Measurements from ENCODE around the gene TMEM89.

Gene TMEM89

GRCh38 chr3:48609088-48610005 is 12.2 kb downstream of the TMEM89 start, which contains the start of gene UQCRC1:
TSS of gene UQCRC1 (minus strand) at chr3:48609646. CDS start at chr3:48609620, 26 bp downstream.
- ChIA-PET POLR2A (interaction anchor here (1.0 to 2.4 kb wide), 9 partner anchors 10 to 53 kb away, joined by 3 to 17 read pairs (median 4); partner anchors contain the start of genes PFKFB4, SLC26A6 and TMEM89), CTCF (interaction anchor here (0.7 to 1.7 kb wide), 3 partner anchors 14 to 51 kb away, joined by 3 to 8 read pairs (median 4); partner anchors contain the start of gene SLC26A6)
- TF ChIP-seq NFRKB (IDR thresholded peaks at IDR 0.05) (no peak), ARNT (IDR thresholded peaks at IDR 0.05) (no peak), FOXM1 (IDR thresholded peaks at IDR 0.05; ENCODE audit: borderline replicate concordance) (no peak), ZNF384 (IDR thresholded peaks at IDR 0.05) (no peak), PKNOX1 (IDR thresholded peaks at IDR 0.05) (no peak), SUZ12 (IDR thresholded peaks at IDR 0.05) (no peak), L3MBTL2 (conservative IDR thresholded peaks at IDR 0.05) (peak; percentile 23; the same call in 1 of the 2 replicates), SP1 (IDR thresholded peaks at IDR 0.05) (no peak)
- DNase-seq (ENCODE audit: extremely low spot score), result peak; percentile 99

- no peak for DNase-seq (ENCODE audit: extremely low spot score)
- ChIA-PET POLR2A (interaction anchor here (0.8 kb wide), 1 partner anchor 9 kb away, joined by 3 read pairs; no protein-coding TSS in a partner anchor), CTCF (no interaction called here)
- no peak for TF ChIP-seq L3MBTL2 (conservative IDR thresholded peaks at IDR 0.05)
- no peak for TF ChIP-seq SP1 (IDR thresholded peaks at IDR 0.05)
- no peak for TF ChIP-seq SUZ12 (IDR thresholded peaks at IDR 0.05)
- TF ChIP-seq BHLHE40 (IDR thresholded peaks at IDR 0.05; ENCODE audit: borderline replicate concordance), result no peak
- no peak for TF ChIP-seq ELF4 (IDR thresholded peaks at IDR 0.05)
- TF ChIP-seq PKNOX1 (IDR thresholded peaks at IDR 0.05), result no peak
- no peak for TF ChIP-seq ARNT (IDR thresholded peaks at IDR 0.05)
- TF ChIP-seq ZNF384 (IDR thresholded peaks at IDR 0.05), result no peak
- TF ChIP-seq FOXA1 (IDR thresholded peaks at IDR 0.05), result no peak
- TF ChIP-seq FOXK2 (IDR thresholded peaks at IDR 0.05), result no peak
- no peak for TF ChIP-seq FOXM1 (IDR thresholded peaks at IDR 0.05; ENCODE audit: borderline replicate concordance)
- TF ChIP-seq HDGF (IDR thresholded peaks at IDR 0.05; ENCODE audit: borderline replicate concordance), result no peak
- TF ChIP-seq TARDBP (IDR thresholded peaks at IDR 0.05), result no peak
- TF ChIP-seq LEF1 (IDR thresholded peaks at IDR 0.05; ENCODE audit: borderline replicate concordance), result no peak
- no peak for TF ChIP-seq NFRKB (IDR thresholded peaks at IDR 0.05)
- TF ChIP-seq CTBP1 (IDR thresholded peaks at IDR 0.05; ENCODE audit: borderline replicate concordance), result no peak
These were observed 14.1 kb downstream of the TMEM89 start for GRCh38 chr3:48607519-48607918.

GRCh38 chr3:48601622-48601994 is 20.0 kb downstream of the TMEM89 start:
- ChIA-PET CTCF (no interaction called here), POLR2A (interaction anchor here (1.0 to 2.2 kb wide), 2 partner anchors 33 to 61 kb away, joined by 3 to 9 read pairs; partner anchors contain the start of genes CELSR3 and SLC26A6)
- TF ChIP-seq SUZ12 (IDR thresholded peaks at IDR 0.05), result no peak
- no peak for TF ChIP-seq BHLHE40 (IDR thresholded peaks at IDR 0.05; ENCODE audit: borderline replicate concordance)
- DNase-seq (ENCODE audit: extremely low spot score), result no peak

GRCh38 chr3:48600711-48601621 is 20.6 kb downstream of the TMEM89 start:
- TF ChIP-seq L3MBTL2 (conservative IDR thresholded peaks at IDR 0.05), result no peak
- TF ChIP-seq CTBP1 (IDR thresholded peaks at IDR 0.05; ENCODE audit: borderline replicate concordance), result no peak
- TF ChIP-seq HDGF (IDR thresholded peaks at IDR 0.05; ENCODE audit: borderline replicate concordance), result no peak
- TF ChIP-seq SP1 (IDR thresholded peaks at IDR 0.05), result no peak
- TF ChIP-seq ARNT (IDR thresholded peaks at IDR 0.05), result no peak
- TF ChIP-seq BHLHE40 (IDR thresholded peaks at IDR 0.05; ENCODE audit: borderline replicate concordance), result no peak
- POLR2A ChIA-PET, result interaction anchor here (1.0 kb wide), 1 partner anchor 62 kb away, joined by 3 read pairs; the partner anchor contains the start of gene CELSR3
- no peak for DNase-seq (ENCODE audit: extremely low spot score)
- CTCF ChIA-PET, result no interaction called here

GRCh38 chr3:48599509-48600285 is 21.9 kb downstream of the TMEM89 start:
- no peak for TF ChIP-seq TARDBP (IDR thresholded peaks at IDR 0.05)
- TF ChIP-seq CTBP1 (IDR thresholded peaks at IDR 0.05; ENCODE audit: borderline replicate concordance), result no peak
- TF ChIP-seq SUZ12 (IDR thresholded peaks at IDR 0.05), result no peak
- no peak for TF ChIP-seq FOXK2 (IDR thresholded peaks at IDR 0.05)
- TF ChIP-seq HDGF (IDR thresholded peaks at IDR 0.05; ENCODE audit: borderline replicate concordance), result no peak
- TF ChIP-seq BHLHE40 (IDR thresholded peaks at IDR 0.05; ENCODE audit: borderline replicate concordance), result no peak
- no peak for TF ChIP-seq ARNT (IDR thresholded peaks at IDR 0.05)
- no peak for TF ChIP-seq PKNOX1 (IDR thresholded peaks at IDR 0.05)
- TF ChIP-seq FOXM1 (IDR thresholded peaks at IDR 0.05; ENCODE audit: borderline replicate concordance), result no peak
- TF ChIP-seq LEF1 (IDR thresholded peaks at IDR 0.05; ENCODE audit: borderline replicate concordance), result no peak
- no peak for TF ChIP-seq L3MBTL2 (conservative IDR thresholded peaks at IDR 0.05)
- no peak for TF ChIP-seq SP1 (IDR thresholded peaks at IDR 0.05)
- no peak for TF ChIP-seq ZNF384 (IDR thresholded peaks at IDR 0.05)
- no peak for TF ChIP-seq ELF4 (IDR thresholded peaks at IDR 0.05)
- no peak for TF ChIP-seq FOXA1 (IDR thresholded peaks at IDR 0.05)
- TF ChIP-seq NFRKB (IDR thresholded peaks at IDR 0.05), result no peak
- POLR2A ChIA-PET, result interaction anchor here (1.0 kb wide), 1 partner anchor 10 kb away, joined by 5 read pairs; the partner anchor contains the start of gene UQCRC1
- CTCF ChIA-PET, result no interaction called here
- DNase-seq (ENCODE audit: extremely low spot score), result no peak

Data from HEK293T (cell line).